Eye (tissue), 1 donor: ENCODE data around the gene ABCB1.

Experiments
- DNase-seq: peaks from one replicate; pipeline ENCODE4 v3.0.0-alpha.2; 2015

ABCB1 gene

GRCh38 chr7:87600130-87601124 is at the start of gene ABCB1:
Gene ABCB1, minus strand, starts transcription at chr7:87600884. Its CDS starts 700 bp downstream, at chr7:87600184.
- peak; percentile 78 for DNase-seq

GRCh38 chr7:87648316-87648715 is 47.6 kb upstream of the ABCB1 start:
- no peak for DNase-seq

GRCh38 chr7:87645446-87645845 is 44.8 kb upstream of the ABCB1 start:
- no peak for DNase-seq

- no peak for DNase-seq
Observed at GRCh38 chr7:87635921-87636320, 35.2 kb upstream of the ABCB1 start.

GRCh38 chr7:87628780-87629569 is 28.3 kb upstream of the ABCB1 start:
- peak; percentile 63 for DNase-seq

GRCh38 chr7:87627634-87627994 is 26.9 kb upstream of the ABCB1 start:
- no peak for DNase-seq

- DNase-seq = no peak
Observed at GRCh38 chr7:87625101-87625500, 24.4 kb upstream of the ABCB1 start.

GRCh38 chr7:87624628-87625027 is 23.9 kb upstream of the ABCB1 start:
- no peak for DNase-seq

GRCh38 chr7:87615197-87615596 is 14.5 kb upstream of the ABCB1 start:
- no peak for DNase-seq

GRCh38 chr7:87609916-87610315 is 9.2 kb upstream of the ABCB1 start:
- no peak for DNase-seq

- DNase-seq = no peak
Observed at GRCh38 chr7:87608431-87608830, 7.7 kb upstream of the ABCB1 start.

GRCh38 chr7:87604264-87604663 is 3.6 kb upstream of the ABCB1 start:
- DNase-seq = no peak

GRCh38 chr7:87599336-87599735 is 1.3 kb downstream of the ABCB1 start:
- DNase-seq = no peak

- no peak for DNase-seq
Observed at GRCh38 chr7:87598234-87599009, 2.3 kb downstream of the ABCB1 start.

- DNase-seq = no peak
Observed at GRCh38 chr7:87596696-87597095, 4.0 kb downstream of the ABCB1 start.

GRCh38 chr7:87596136-87596535 is 4.5 kb downstream of the ABCB1 start:
- DNase-seq = no peak

GRCh38 chr7:87592300-87592699 is 8.4 kb downstream of the ABCB1 start:
- DNase-seq = no peak

GRCh38 chr7:87591211-87591610 is 9.5 kb downstream of the ABCB1 start:
- no peak for DNase-seq

GRCh38 chr7:87590578-87590977 is 10.1 kb downstream of the ABCB1 start:
- no peak for DNase-seq

- DNase-seq = no peak
Observed at GRCh38 chr7:87589631-87590030, 11.1 kb downstream of the ABCB1 start.

GRCh38 chr7:87581723-87582122 is 19.0 kb downstream of the ABCB1 start:
- DNase-seq = peak; percentile 15

- DNase-seq = peak; percentile 51
Observed at GRCh38 chr7:87580636-87581035, 20.0 kb downstream of the ABCB1 start.

GRCh38 chr7:87575521-87575920 is 25.2 kb downstream of the ABCB1 start:
- DNase-seq = no peak
